Natural killer cell treated with Interleukin-12 subunit alpha and Interleukin-12 subunit beta and Interleukin-15 and Interleukin-18, amount 100 ng/mL, for 72 hours (primary cell): ENCODE results near the gene MKX. TPM values are rescaled to one million over a fixed set of nuclear protein-coding genes. Genes with fewer than 3 reads are reported as not detected.

Experiments
- ATAC-seq, 2 donors: fragments of 150-1000 bp; cut with Tn5 transposase in 1 of 2; sonication (Bioruptor Pico), chemical (Tn5 transposase) in 1 of 2; 2 replicates each; pipeline ENCODE4 v1.10.0; 2021
- DNase-seq: peaks from one replicate; pipeline ENCODE4 v3.0.0; 2022; ENCODE audit warnings: low spot score
- H3K27ac Mint-ChIP-seq, 2 donors: 1 replicate in 1 of 2; 2 replicates in 1 of 2; pipeline ENCODE4 v1.8.0; 2022; ENCODE audit warnings: mixed read lengths in 2 of 2, mild to moderate bottlenecking in 1 of 2, moderate library complexity in 1 of 2
- H3K27me3 Mint-ChIP-seq, 2 donors: 1 replicate in 1 of 2; 2 replicates in 1 of 2; pipeline ENCODE4 v1.8.0; 2022; ENCODE audit warnings: mixed read lengths in 2 of 2
- H3K36me3 Mint-ChIP-seq: one replicate; pipeline ENCODE4 v1.8.0; 2022; ENCODE audit warnings: mixed read lengths
- H3K4me1 Mint-ChIP-seq, 2 donors: 1 replicate in 1 of 2; 2 replicates in 1 of 2; pipeline ENCODE4 v1.8.0; 2022; ENCODE audit warnings: low read depth in 2 of 2, mixed read lengths in 2 of 2, mild to moderate bottlenecking in 1 of 2
- H3K4me3 Mint-ChIP-seq: one replicate; pipeline ENCODE4 v1.8.0; 2022; ENCODE audit warnings: mixed read lengths
- H3K9me3 Mint-ChIP-seq: 2 replicates; pipeline ENCODE4 v1.8.0; 2022; ENCODE audit warnings: mixed read lengths
- total RNA-seq, 2 donors: library from RNA; stranded (reverse); gene quantifications; one replicate each; pipeline ENCODE4 v1.2.3, GENCODE V29; 2022

The MKX gene
- total RNA-seq, 2 donors from 2014 or later: 0.86 TPM; not detected in 1

DNA sequence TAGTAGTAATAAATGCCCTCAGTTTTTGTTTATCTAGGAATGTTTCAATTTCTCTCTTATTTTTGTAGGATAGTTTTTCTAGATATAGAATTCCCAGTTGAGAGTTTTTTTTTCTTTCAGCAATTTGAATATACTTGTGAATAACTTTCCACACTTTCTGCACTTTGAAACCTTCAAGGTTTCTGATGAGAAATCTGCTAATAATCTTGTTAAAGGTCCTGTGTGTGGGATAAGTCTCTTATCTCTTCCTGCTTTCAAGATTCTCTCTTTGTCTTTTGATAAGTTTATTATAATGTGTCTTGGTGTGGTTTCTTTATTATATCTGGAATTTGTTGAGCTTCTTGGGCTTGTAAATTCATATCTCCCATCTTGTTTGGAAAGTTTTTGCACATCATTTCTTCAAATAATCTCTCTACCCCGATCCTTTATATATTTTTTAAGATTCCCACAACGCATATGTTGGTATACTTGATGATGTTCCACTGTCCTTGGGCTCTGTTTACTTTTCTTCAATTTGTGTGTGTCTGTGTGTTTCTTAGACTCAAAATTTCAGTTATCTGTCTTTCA, 103.5 kb downstream of the MKX start:
- Mint-ChIP-seq H3K36me3 (peaks cover 7% of the 10 kb centered on the region), H3K9me3 (peaks cover 4% of the 10 kb centered on the region), H3K27ac (no peak overlapping the region), H3K4me3 (no peak overlapping the region), H3K4me1 (no peaks in the 10 kb centered on the region), H3K27me3 (peaks cover 8 to 20% of the 10 kb centered on the region in 2 donors)
- no peak for ATAC-seq
- no peak for DNase-seq

DNA sequence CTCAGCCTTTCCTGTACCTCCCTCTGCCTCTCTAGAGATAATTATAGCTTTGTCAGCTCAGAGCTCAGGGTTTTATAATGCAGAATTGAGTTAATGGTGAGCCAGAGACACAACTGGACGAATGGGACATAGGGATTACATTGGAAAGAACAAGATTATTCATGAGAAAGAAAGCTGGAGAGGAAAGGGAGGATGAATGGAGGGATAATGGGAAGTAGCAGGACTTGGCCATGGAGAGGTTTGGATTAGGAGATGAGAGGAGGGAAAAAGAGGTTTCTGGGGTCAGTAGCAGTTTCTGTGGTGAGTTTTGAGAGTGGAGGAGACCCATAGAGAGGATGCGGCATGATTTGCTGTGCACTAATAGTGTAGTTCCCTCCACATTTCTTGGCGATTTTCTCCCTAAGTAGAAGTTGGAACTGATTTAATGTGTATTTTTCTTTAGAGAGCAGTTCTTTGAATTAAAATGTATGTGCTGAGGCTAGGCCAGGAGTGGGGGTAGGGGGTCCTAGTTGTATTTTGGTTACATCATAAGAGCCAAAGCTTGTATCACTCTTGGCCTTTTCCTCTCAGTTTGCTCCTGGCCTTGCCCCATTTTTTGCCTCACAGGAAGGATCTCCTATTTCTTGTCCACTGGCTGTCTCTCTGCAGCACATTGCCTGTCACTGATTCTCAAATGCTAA, 107.4 kb downstream of the MKX start:
- DNase-seq (no peak), ATAC-seq (no peak)
- H3K4me1 Mint-ChIP-seq: no peaks in the 10 kb centered on the region
- H3K4me3 Mint-ChIP-seq: no peak overlapping the region
- no peak overlapping the region for H3K27ac Mint-ChIP-seq
- peaks cover 8 to 9% of the 10 kb centered on the region in 2 donors for H3K27me3 Mint-ChIP-seq
- H3K9me3 Mint-ChIP-seq: peaks cover 4% of the 10 kb centered on the region
- H3K36me3 Mint-ChIP-seq: peaks cover 12% of the 10 kb centered on the region

DNA sequence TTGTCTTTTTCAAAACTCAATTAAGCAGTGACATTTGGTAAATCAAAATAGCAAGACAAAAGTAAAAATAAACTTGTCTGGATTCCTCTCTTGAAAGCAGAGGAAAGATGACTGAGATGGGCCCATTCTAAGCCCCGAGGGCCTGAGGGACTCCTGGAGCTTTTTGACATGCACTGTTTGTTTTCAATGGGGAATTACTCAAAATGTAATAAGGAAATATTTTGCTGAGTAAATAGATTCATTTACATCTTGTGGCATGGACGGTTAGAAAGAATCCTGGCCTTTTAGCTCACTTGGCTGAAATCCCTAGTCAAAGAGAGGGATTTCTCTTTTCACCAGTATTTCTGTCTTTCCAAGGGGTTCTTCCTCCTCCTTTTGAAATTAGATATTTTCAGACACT, 108.0 kb downstream of the MKX start:
- H3K4me3 Mint-ChIP-seq: no peak overlapping the region
- peaks cover 12% of the 10 kb centered on the region for H3K36me3 Mint-ChIP-seq
- H3K4me1 Mint-ChIP-seq: no peaks in the 10 kb centered on the region
- H3K27ac Mint-ChIP-seq: no peak overlapping the region
- peaks cover 7% of the 10 kb centered on the region in 2 donors for H3K27me3 Mint-ChIP-seq
- no peak for DNase-seq
- ATAC-seq: no peak
- H3K9me3 Mint-ChIP-seq: peaks cover 4% of the 10 kb centered on the region

DNA sequence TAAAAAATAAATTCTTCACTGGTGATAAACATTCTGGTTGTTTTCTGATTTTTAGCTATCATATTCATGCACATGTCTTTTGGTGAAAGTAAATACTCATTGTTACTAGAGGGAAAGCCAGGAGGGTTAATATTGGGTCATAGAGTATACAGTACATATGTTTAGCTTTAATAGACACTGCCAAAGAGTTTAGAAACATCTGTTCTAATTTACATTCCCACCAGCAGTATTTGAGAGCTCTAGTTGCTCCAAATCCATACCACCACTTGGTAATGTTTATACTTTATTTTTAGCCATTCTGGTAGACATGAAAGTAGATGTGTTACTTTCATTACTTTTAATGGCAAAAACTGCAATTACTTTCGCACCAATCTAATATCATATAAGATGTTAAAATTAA, 108.8 kb downstream of the MKX start:
- no peaks in the 10 kb centered on the region for H3K9me3 Mint-ChIP-seq
- H3K36me3 Mint-ChIP-seq: peaks cover 5% of the 10 kb centered on the region
- no peak for DNase-seq
- H3K4me3 Mint-ChIP-seq: no peak overlapping the region
- no peak for ATAC-seq
- no peak overlapping the region for H3K27ac Mint-ChIP-seq
- no peaks in the 10 kb centered on the region for H3K4me1 Mint-ChIP-seq
- peaks cover 0 to 3% of the 10 kb centered on the region in 2 donors for H3K27me3 Mint-ChIP-seq

DNA sequence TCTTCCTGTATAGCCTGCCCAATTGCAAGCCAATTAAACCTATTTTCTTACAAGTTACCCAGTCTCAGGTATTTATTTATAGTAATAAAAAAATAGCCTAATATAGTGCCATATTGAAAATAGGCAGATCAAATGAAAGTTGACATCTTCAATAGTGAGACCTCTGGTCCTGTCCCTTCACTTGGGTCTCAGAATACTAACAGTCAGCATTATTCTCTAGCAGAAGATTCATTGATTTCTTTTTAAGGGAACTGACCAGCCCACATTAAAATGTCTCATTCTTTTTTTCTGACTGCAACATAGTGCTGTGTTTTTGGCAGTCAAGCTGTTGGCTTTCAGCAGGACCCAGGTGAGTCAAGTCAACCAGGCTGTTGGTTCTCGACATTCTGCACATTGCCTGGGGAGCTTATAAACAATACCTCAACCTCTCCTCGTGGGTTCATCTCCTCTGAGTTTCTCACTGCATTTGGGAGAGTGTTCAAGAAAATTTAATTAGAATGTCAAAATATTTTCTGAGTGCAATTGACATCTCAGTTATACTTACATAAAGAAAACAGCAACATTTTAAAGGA, 109.8 kb downstream of the MKX start:
- Mint-ChIP-seq H3K9me3 (no peaks in the 10 kb centered on the region), H3K4me1 (no peaks in the 10 kb centered on the region), H3K27me3 (peaks cover 4 to 9% of the 10 kb centered on the region in 2 donors), H3K4me3 (no peak overlapping the region), H3K27ac (no peak overlapping the region), H3K36me3 (peaks cover 5% of the 10 kb centered on the region)
- DNase-seq (no peak), ATAC-seq (no peak)

DNA sequence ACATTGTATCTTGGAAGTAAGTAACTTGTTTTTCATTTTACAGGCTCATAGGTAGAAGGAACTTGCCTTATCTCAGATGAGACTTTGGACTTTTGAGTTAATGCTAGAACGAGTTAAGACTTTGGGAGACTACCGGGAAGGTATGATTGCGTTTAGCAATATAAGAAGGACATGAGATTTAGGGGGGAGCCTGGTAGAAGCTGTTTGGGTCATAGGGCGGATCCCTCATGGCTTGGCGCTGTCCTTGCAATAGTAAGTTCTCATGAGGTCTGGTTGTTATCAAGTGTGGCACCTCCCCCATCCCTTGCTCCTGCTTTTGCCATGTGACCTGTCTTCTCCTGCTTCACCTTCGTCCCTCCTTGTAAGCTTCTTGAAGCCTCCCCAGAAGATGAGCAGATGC, 110.3 kb downstream of the MKX start:
- ATAC-seq: no peak
- H3K36me3 Mint-ChIP-seq: peaks cover 5% of the 10 kb centered on the region
- H3K27me3 Mint-ChIP-seq: peaks cover 8 to 14% of the 10 kb centered on the region in 2 donors
- H3K27ac Mint-ChIP-seq: no peak overlapping the region
- H3K9me3 Mint-ChIP-seq: no peaks in the 10 kb centered on the region
- H3K4me3 Mint-ChIP-seq: no peak overlapping the region
- no peaks in the 10 kb centered on the region for H3K4me1 Mint-ChIP-seq
- DNase-seq: no peak

DNA sequence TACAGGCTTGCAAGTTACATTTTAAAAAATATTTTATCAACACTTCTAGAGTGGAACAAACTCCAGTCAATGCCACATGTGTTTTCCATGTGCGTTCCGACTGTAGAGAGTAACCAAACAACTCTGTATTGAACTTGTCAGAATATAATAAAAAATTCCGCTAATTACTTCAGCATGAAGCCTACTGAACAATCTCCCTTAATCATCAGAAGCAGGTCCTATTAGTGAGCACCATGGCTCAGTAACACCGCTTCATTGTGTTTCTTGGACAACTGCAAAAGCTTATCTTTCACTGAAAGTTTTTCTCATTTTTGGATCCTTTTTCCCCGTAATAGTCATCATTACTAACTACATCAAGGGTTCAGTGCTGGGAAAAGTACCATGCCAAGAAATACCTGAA, 117.0 kb downstream of the MKX start:
- ATAC-seq: no peak
- Mint-ChIP-seq H3K36me3 (peaks cover 4% of the 10 kb centered on the region), H3K4me3 (no peak overlapping the region), H3K9me3 (no peaks in the 10 kb centered on the region), H3K27ac (no peak overlapping the region), H3K27me3 (peaks cover 21 to 53% of the 10 kb centered on the region in 2 donors), H3K4me1 (no peaks in the 10 kb centered on the region)
- DNase-seq: no peak

DNA sequence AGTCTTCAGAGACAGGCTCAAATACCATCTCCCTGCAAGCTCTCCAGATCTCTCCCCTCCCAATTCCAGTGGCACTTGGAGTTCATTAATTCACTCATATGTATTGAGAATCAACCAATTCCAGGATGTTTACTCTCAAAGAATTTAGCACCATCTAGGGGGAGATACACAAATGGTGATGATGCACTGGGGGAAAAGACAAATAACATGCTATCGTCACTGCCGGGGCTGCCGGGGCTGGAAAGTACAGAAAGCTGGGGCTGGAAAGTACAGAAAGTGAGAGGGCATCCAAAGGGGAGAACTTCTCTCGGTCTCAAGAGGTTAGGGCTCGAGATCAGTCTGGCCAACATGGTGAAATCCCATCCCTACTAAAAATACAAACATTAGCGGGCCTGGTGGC, 118.7 kb downstream of the MKX start:
- Mint-ChIP-seq H3K36me3 (no peaks in the 10 kb centered on the region), H3K27ac (no peak overlapping the region), H3K4me3 (no peak overlapping the region), H3K27me3 (peaks cover 24 to 58% of the 10 kb centered on the region in 2 donors), H3K9me3 (no peaks in the 10 kb centered on the region), H3K4me1 (no peaks in the 10 kb centered on the region)
- DNase-seq (no peak), ATAC-seq (no peak)

DNA sequence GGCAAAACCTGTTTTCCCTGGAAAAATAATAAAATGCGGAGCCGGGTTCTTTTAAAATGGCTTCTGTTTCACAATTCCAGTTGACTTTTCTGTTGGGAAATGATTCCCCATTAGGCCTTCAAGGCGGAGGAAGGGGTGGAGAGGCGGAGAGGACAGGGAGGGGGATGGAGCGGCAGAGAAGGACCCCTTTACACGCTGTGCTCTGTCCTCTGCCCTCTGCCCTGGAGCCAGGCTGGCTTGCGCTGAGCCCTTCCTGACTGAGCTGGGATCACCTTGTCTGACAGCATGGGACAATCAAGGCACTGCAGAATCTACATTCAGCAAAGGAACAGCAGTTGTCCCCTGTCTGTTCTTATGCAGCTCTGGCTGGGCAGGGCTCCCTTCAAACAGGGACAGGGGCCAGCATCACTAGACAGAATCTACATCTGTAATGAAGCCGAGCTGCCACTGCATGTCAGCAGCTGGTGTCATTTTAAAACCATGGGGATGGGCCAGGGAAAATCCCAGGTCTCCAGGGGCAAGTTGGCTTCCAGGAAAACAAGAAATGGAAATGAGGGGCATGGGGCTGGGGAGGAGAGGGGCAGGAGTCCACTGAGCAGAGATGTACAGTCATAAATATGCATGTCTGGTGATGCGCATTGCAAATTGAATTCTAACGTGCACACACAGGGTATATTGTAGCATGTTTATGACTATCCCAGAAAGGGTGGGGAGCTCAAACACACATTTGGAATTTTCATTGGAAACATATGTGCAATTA, 120.0 kb downstream of the MKX start:
- Mint-ChIP-seq H3K36me3 (no peaks in the 10 kb centered on the region), H3K4me1 (no peaks in the 10 kb centered on the region), H3K27ac (no peak overlapping the region), H3K9me3 (no peaks in the 10 kb centered on the region), H3K27me3 (peaks cover 25 to 48% of the 10 kb centered on the region in 2 donors), H3K4me3 (no peak overlapping the region)
- no peak for ATAC-seq
- DNase-seq: no peak

DNA sequence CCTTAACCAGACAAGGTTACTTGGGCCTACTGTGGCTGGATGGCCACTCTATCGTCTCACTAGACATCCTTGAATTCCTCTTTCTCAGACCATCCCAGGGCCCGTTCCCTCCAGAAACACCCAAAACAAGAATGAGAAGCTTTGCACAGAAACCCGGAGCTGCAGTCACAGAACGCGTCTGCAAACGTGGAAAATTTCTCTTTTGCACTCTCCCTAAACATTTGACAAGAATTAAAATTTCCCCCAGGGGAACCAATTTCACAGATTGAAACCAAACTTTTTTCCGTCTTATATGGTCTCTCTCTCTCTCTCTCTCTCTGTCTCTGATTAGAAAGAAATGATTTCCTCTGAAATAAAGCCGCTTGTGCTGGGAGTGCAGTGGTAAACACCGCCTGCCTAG, 120.7 kb downstream of the MKX start:
- Mint-ChIP-seq H3K4me1 (no peaks in the 10 kb centered on the region), H3K27me3 (peaks cover 23 to 41% of the 10 kb centered on the region in 2 donors), H3K4me3 (no peak overlapping the region), H3K27ac (no peak overlapping the region), H3K9me3 (no peaks in the 10 kb centered on the region), H3K36me3 (no peaks in the 10 kb centered on the region)
- DNase-seq: no peak
- ATAC-seq: no peak

Other genes with a start within 250 kb of the MKX start
- 10 to 100 TPM; 56.4 to 70.6 TPM for gene RAB18, start 241.5 kb downstream of the MKX start, total RNA-seq